Measurements from ENCODE around the gene KRT86.

The KRT86 gene

DNA sequence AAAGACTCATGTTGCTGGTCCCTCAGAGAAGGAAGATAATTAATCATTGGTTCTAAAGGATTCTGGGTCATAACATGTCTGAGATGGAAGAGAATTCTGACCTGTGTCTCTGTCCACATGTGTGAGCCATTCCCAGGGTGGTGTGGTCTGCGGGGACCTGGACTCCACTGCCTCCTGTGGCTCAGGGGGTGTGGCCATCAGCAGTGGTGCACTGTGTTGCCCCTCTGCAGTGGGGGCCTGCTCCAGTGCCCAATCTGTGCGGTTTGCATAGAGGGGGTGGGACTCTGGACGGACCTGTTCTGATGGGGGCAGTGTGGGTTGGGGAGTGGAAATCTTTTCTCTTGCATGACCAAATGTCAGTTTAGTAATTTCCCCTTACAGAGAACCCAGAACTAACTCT lies 79.3 kb downstream of the KRT86 start:
- no peak overlapping the region for H3K4me3 ChIP-seq (ENCODE audit: low read depth, low read length)

DNA sequence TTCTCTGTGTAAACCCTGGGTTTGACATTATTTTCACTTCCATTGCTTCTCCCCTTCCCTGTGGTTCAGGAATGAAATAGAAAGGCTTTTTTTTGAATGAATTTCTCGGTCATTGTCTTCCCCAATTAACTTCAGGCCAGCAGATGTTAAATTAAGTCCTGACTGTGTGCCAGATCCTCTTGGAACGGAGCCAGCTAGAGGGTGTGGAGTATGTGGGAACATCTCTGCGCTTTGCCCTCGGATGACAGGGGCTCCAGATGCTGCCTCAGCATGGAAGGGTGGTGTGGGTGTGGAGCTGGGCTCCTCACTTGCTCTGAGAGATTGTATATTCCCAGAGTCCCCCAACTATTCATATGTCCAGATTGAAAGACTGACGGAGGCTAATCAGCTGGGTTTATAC lies 79.8 kb downstream of the KRT86 start:
- H3K4me3 ChIP-seq (ENCODE audit: low read depth, low read length): no peak overlapping the region

DNA sequence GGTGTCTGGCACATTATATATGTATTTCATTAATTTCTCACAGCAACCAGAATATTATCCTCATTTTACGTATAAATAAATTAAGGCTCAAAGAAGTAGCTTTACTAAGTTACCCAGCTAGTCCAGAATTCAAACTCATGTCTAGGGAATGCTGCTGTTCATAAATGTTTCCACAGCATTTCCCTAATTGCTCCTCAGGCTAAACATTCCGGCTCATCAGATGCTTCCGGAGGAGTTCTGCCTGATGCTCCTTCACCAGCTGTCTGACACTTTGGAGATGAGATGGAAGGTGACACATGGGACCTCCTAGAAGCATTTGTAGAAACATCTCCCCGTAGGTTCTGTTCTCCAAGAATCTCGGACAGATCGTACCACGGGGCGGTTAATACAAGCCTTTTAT lies 80.7 kb downstream of the KRT86 start:
- no peak overlapping the region for H3K4me3 ChIP-seq (ENCODE audit: low read depth, low read length)

DNA sequence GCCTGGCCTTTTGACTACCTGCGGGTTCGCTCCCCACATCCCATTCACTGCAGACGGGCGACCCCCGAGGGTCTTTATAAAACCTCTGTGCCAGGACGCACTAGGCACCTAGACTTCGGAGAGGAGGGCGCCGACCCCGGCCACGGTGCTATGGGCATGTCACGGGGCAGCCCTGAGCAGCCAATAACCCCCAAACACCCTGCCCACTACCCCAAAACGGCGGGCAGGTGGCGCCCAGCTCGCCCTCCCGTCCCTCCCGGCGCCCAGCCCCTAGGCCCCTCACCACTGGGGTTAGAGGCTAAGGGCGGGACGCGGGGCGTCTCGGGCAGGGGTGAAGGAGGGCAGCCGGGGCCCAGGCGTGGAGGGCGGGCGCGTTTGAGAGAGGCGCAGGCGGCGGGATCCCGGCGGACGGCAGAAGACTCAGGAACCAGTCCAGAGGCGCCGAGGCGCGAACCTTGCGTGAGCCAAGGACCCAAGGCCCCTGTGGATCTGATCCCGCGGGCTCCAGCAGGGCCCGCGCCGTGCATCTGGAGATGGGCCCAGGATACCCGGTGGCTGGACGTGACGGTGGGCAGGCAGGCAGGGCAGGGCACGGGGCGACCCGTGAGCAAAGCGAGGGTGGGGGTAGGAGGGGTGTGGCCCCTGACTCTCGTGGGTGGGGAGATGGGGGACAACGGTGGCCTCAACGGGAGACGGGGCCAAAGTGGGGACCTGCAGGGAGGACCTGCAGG lies 81.8 kb downstream of the KRT86 start:
- H3K4me3 ChIP-seq (ENCODE audit: low read depth, low read length): no peak overlapping the region

DNA sequence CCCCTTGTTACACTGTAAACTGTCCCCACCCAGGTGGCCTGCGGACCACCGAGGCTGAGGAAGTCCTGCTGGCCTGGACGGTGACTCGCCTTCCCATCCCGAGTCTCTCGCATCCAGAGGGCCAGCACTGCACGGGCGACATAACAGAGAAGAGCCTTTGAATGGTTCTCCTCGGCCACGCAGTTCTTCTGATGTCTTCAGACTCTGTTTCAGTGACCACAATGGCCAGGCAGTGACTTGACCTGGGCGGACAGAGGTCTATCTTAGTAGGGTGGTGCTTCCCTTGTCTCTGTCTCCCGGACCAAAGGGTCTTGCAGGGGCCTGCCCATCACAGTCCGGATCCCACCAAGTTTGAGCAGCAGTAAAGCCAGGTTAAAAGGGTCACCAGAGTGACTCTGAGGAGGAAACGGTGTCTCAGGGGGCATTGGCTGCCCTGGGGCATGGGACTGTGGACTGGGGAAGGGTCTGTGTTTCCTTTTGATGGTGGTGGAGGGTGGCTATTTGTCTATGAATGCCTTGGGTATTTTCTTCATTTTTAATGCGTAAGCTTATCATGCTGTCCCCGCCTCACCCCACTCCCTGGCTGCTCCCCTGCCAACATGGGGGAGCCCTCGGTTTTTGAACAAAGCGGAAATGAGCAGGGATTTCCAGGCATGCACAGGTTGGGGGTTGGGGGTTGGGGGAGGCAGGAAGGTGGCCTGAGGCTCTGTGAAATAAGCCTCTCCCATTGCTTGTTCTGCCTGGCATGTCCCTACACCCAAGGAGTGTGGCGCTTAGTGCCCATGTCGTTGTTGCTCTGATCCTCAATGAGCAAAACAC lies 82.5 kb downstream of the KRT86 start:
- no peak overlapping the region for H3K4me3 ChIP-seq (ENCODE audit: low read depth, low read length)
